Inflammatory macrophage treated with lipopolysaccharide for 4 hours (primary cell): ENCODE measurements around the gene FBXW12.

Experiments
- DNase-seq: peaks from one replicate; pipeline ENCODE4 v3.0.0-alpha.2; 2020

Gene FBXW12

GRCh38 chr3:48423883-48424695 is 52.1 kb downstream of the FBXW12 start:
- no peak for DNase-seq

DNA sequence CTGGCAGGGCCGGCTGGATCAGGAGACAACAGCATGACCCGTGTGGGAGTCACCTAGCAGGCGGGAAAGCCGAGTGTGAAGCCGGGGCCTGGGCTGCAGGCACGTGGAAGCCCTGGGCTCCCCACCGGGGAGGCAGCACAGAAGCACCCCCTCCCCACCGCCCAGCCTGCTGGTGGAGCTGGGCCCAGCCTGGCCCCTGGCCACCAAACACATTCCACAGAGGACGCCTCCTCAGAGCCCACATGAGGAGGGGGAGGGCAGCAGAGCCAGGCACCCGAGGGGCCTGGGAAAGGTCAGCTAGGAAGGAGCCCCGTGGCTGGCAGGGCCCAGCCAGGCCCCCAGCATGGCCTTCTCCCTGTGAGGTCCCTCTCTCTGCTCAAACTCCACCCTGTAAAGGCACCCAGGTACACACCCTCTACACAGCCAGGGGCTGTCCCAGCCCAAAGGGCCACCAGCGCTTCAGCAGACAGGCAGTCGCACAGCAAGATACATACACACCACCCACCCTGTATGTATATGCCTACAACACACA is 53.3 kb downstream of the FBXW12 start:
- DNase-seq, result no peak

DNA sequence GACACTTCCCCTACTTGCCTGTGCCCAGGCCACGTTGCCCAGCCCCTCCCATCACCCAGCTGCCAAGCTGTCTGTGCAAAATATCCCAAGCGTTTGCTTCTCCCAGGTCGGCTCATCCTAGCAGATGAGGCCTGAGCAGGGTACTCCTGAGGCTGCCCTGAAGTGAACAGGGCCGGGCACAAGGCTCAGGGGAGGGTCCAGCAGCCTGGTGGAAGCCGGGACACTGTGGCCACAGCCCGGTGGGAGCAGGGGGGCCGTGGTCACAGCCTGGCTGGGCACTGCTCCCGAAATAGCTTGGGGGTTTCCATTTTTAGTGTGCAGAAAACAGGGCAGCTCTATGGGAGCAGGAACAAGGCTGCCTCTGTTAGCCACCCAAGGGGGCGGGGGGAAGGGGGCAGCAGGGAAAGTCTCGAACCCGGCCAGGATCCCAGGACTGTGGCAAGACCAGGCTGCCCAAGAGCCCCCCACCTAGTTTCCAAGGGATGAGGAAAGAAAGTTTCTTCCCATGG is 54.4 kb downstream of the FBXW12 start:
- DNase-seq, result no peak

GRCh38 chr3:48426944-48427629 is 55.1 kb downstream of the FBXW12 start:
- no peak for DNase-seq

DNA sequence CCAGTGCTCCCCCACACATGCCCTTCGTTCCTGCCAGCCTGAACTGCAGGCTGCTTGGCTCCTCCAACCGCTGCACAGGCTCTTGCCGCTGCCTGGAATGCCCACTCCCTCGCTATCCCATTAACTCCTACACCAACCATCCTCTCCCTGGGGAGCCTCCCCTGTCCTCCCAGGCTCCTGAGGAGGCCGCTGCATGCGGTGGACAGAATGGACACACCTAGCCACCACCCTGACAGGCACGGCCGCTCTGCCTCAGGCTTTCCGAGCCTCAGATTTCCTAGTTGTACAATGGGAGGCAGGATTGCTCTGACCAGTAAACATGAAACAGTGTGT is 55.6 kb downstream of the FBXW12 start:
- DNase-seq, result no peak

DNA sequence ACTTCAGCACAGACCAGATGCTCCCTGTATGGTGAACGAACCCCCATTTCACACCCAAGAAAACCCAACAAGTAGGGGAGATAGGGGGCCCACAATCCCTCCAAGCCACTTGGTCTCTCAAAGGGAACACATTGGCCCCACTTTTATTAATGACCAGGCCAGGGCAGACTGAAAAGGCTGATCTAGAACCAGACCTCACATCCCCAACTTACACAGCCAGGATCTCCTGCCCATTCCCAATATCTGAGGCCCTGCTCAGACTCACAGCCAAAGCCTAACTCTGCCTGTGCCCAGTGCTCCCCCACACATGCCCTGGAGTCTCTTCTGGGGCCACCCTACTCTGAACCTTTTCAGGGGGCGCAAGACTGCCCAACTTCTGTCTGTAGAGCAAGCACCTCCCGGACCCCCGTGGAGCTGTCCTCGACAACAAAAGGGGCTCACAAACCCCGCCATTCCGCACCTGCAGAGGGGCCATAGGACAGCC is 56.1 kb downstream of the FBXW12 start:
- DNase-seq, result no peak

- DNase-seq, result no peak
These were observed 56.7 kb downstream of the FBXW12 start for GRCh38 chr3:48428572-48429316.

- DNase-seq, result peak; percentile 21
These were observed 57.4 kb downstream of the FBXW12 start for GRCh38 chr3:48429317-48429959.

DNA sequence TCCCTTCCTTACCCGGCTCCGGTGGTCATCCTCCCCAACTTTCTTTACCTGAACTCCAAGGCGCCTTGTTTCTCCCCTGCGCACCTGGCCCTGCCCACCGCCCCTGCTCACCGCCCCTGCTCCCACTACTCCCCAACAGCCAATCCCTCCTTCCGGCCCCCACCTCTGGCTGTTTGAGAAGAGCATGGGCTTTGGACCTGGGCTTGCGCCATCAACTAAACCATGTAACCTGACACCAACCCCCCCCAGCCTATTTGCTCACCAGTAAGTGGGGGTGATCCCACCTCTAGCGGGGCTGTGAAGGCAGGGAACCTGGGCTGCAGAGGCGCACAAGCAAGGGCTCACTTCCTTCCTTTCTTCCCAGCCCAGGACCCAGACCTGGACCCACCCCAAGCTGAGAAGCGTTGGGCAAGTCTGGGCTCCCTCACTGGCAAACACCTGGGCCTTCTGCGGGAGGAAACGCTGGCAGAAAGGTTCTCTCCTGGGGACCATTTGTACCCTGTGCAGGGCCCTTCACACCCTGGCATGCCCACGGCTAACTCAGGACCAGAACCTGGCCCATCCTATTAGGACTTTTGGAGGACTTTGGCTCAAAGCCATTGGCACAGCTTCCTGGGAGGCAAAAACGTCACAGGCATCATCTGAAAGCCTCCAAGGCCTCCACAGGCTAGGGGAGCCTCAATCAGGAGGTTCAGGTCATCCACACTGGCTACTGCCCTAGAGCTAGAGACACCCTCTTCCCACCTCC is 58.1 kb downstream of the FBXW12 start, which contains the start of gene PLXNB1:
PLXNB1 (minus strand) TSS at position 127 of the 748 bp plus-strand sequence. CDS start 5,475 bp downstream, outside the sequence.
- no peak for DNase-seq

DNA sequence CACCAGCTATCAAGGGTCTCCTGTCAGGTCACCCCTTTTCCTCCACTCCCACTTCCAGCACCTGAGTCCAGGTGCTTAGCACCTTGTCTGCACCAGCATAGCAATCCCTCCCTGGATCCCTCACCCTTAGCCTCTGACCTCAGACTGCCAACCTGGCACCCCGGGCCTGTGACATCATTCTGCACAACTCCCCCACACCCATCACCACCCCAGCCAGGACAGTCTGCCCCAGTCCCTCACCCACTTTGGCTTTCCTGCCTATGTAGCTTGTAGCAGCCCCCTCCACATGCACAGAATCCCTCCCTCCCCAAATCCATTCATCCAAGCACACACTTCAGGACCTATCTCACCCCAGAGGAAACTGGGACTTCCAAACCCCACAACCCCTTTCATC is 58.7 kb downstream of the FBXW12 start:
- DNase-seq, result no peak

DNA sequence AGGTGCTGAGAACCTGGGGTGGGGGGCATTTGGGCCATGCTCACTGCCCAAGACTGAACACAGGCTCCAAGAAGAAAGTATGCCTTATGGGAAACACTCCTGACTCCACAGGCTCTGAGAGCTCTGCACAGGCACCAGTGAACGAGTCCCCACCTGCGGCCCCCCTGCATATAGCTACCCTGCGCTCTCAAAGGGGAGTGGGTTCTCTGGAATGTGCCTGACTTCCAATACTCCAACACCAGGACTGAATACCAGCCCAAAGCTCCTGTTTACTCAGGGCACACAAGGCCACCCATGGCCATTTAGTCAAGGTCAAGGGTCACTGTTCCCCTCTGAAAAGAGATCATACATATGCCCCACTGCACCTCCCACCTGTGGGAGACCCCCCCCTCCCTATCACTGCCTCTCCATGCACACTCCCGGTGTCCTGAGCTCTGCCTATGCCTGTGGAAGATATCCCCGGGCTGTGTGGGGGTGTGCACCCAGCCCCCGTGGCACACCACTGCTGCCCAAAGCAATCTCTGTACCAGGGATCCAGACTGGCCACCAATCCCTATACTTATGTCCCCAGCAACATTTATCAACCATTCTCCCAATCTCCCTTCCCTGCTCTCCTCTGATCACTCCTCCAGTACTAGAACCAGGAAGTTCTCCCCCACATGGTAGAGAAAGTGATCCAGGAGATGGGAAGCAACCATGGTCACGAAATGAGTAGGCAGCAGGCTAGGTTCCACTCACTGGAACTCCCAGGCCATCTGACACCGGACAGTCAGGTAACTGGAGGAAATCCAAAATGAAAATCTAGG is 59.4 kb downstream of the FBXW12 start:
- no peak for DNase-seq

- no peak for DNase-seq
These were observed 60.7 kb downstream of the FBXW12 start for GRCh38 chr3:48432411-48433371.

GRCh38 chr3:48433472-48434118 is 61.6 kb downstream of the FBXW12 start:
- DNase-seq, result no peak

GRCh38 chr3:48434591-48435222 is 62.7 kb downstream of the FBXW12 start:
- no peak for DNase-seq

DNA sequence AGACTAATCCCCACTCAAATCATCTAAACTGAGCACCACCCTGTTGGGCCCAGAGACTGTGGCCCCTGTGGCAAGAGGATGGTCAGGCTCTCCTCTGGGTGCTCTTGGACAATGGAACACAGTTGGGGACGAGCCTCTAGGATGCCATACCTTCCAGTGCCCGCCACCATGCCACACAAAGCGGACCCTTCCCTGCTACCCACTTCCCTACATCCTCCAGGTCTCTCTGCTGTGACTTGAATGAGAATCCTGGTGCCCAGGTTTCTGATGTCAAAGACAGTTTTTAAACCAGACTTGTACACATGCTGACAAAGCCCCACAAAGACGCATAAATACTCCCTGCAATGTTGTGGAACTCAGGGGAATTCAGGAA is 63.2 kb downstream of the FBXW12 start:
- no peak for DNase-seq

DNA sequence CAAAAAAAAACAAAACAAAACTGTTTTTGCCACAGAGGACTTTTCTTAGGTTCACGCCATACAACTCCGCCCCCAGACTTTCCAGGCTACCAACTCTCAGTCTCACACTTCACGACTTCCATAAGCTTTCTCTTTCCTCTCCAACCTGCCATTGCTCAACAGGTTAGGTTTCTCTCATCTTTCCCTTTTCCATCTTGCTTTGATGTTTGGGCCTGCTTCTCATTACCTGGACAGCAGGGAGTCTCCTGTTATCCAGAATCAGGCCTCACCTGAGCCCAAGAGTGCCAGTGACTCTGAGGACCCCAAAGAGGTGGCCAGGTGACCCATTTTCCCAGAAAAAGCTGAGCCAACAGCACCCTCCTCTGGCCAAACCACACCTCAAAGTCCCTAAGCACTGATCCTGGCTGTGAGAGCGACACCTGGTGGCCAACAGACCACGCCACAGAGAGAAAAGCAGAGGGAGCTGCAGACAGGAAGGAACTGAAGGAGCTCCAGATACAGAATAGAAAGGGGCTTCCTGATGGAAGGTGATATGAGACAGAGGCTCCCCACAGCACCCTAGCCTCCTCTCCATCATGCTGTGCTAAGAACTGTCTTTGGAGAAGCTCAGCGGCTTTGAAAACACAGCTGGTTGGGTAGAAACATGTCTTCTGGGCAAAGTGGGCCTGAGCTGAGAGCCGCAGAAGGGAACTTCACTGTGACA is 63.9 kb downstream of the FBXW12 start:
- peak; percentile 80 for DNase-seq

DNA sequence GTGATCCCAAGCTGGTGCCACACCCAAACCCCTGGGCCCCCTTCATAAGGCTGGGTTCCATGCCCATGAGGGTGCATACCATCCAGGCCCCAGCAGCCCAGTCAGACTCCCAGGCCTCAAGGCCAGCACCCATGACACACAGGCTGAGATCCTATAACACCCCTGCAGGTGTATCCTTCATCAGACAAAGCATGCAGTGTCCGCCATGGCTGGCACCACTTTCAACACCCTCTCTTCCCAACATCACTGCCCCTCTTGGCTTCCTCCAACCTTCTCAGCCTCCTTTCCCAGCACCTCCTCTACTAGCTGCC is 64.4 kb downstream of the FBXW12 start:
- DNase-seq, result no peak

- no peak for DNase-seq
These were observed 64.8 kb downstream of the FBXW12 start for GRCh38 chr3:48436855-48437254.
